ENCODE results near the gene TUBB4A.

TUBB4A gene

DNA sequence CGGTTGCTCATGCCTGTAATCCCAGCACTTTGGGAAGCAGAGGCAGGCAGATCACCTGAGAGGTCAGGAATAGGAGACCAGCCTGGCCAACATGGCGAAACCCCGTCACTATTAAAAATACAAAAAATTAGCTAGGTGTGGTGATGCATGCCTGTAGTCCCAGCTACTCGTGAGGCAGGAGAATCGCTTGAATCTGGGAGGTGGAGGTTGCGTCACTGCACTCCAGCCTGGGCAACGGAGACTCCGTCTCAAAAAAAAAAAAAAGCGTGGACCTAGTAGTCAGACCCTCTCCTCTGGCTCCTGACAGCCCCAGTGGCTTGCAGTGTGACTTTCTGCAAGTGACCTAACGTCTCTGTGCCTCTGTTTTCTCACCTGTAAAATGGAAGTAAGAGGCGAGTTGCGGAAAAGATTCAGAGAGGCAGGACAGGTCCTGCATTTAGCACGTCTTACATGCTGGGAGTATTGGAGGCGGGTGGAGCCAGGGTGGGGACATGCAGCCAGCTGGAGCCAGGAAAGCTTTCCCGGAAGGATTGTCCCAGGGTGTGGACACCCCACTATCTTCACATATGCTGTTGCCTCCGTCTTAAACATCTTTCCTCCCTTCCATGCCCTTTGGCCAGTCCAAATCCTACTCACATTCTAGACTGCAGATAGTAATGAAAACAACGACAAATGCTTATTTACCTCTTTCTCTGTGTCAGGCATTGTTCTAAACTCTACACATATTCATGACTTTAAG is 2.9 kb downstream of the TUBB4A start:
- TF ChIP-seq, protein P1, sequence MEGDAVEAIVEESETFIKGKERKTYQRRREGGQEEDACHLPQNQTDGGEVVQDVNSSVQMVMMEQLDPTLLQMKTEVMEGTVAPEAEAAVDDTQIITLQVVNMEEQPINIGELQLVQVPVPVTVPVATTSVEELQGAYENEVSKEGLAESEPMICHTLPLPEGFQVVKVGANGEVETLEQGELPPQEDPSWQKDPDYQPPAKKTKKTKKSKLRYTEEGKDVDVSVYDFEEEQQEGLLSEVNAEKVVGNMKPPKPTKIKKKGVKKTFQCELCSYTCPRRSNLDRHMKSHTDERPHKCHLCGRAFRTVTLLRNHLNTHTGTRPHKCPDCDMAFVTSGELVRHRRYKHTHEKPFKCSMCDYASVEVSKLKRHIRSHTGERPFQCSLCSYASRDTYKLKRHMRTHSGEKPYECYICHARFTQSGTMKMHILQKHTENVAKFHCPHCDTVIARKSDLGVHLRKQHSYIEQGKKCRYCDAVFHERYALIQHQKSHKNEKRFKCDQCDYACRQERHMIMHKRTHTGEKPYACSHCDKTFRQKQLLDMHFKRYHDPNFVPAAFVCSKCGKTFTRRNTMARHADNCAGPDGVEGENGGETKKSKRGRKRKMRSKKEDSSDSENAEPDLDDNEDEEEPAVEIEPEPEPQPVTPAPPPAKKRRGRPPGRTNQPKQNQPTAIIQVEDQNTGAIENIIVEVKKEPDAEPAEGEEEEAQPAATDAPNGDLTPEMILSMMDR (IDR thresholded peaks at IDR 0.05; ENCODE audit: low read depth, low read length): no peak
- no peak for DNase-seq (ENCODE audit: extremely low read depth, low read depth)

GRCh38 chr19:6498294-6499036 is 3.6 kb downstream of the TUBB4A start:
- no peak for DNase-seq (ENCODE audit: extremely low read depth, low read depth)
- TF ChIP-seq, protein P1 (IDR thresholded peaks at IDR 0.05; ENCODE audit: low read depth, low read length): no peak

GRCh38 chr19:6495947-6496346 is 6.2 kb downstream of the TUBB4A start:
- DNase-seq (ENCODE audit: extremely low read depth, low read depth): no peak
- TF ChIP-seq, protein P1 (IDR thresholded peaks at IDR 0.05; ENCODE audit: low read depth, low read length): no peak

DNA sequence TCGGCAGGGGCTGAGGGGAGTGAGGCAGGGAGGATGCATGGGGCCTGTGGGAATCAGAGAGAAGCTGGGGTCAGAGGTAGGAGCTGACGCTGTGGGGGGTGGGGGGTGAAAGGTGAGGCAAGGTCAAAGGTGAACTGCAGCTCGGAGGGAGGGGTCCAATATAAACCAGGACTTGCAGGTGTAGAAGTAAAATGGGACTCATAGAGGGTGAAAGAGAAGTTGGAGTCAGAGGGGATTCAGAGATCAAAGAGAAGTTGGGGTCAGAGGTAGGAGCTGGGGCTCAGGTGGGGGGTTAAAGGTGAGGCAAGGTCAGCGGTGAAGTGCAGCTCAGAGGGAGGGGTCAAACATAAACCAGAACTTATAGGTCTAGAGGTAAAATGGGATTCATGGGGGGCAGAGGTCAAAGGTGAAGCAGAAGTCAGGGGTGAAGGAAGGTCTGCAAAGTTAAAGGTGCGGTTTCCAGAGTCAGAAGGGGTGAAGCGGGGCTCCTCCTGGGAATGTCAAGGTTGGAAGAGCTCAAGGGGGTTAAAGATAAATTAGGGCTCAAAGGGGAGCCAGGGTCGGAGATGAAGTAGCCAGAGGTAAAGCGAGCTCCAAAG is 7.6 kb downstream of the TUBB4A start:
- TF ChIP-seq, protein P1 (IDR thresholded peaks at IDR 0.05; ENCODE audit: low read depth, low read length): no peak
- no peak for DNase-seq (ENCODE audit: extremely low read depth, low read depth)

GRCh38 chr19:6491802-6492592 is 10.1 kb downstream of the TUBB4A start:
- no peak for DNase-seq (ENCODE audit: extremely low read depth, low read depth)
- TF ChIP-seq, protein P1 (IDR thresholded peaks at IDR 0.05; ENCODE audit: low read depth, low read length): no peak

DNA sequence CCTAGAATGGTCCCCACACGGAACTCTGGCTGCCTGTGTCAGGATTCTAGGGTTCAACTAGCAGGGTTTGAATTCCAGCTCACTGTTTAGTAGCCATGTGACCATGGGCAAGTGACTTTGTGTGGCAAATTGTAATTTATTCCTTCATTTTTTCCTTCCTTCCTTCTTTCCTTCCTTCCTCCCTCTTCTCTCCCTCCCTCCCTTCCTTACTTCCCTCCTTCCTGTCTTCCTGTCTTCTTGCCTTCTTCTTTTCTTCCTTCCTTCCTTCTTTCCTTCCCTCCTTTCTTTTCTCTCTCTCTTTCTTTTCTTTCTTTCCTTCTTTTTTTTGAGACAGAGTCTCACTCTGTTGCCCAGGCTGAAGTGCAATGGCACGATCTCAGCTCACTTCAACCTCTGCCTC is 12.0 kb downstream of the TUBB4A start:
- DNase-seq (ENCODE audit: extremely low read depth, low read depth): no peak
- TF ChIP-seq, protein P1 (IDR thresholded peaks at IDR 0.05; ENCODE audit: low read depth, low read length): no peak

All from AG09319 (cell line).